BJ (cell line): ENCODE results near the gene FAM131C. TPM values are rescaled to one million over a fixed set of nuclear protein-coding genes. Genes with fewer than 3 reads are reported as not detected.
A peak's percentile ranks its signal among the peaks of the same experiment; 100 is the strongest.

Experiments used
- CTCF ChIA-PET: fragments of 350-600 bp; formaldehyde crosslinking; extraction: SDS; loops from one replicate; lab custom pipeline; 2021; ENCODE audit warnings: antibody characterized with exemption, inconsistent platforms; lab: Yijun Ruan, JAX
- POLR2A ChIA-PET: fragments of 300-600 bp; sonication (Branson Sonifier 250); formaldehyde crosslinking; extraction: SDS; loops from one replicate; lab custom pipeline; 2021; ENCODE audit warnings: antibody characterized with exemption; lab: Charles Lee
- DNase-seq: peaks from one replicate; pipeline ENCODE4 v3.0.0-alpha.2; 2011; ENCODE audit warnings: low read depth
- H3K27me3 ChIP-seq: 2 replicates; pipeline ENCODE4 v1.6.0; 2011; ENCODE audit warnings: low read length; ENCODE audit not compliant: control insufficient read depth, insufficient read depth
- H3K36me3 ChIP-seq: 2 replicates; pipeline ENCODE4 v1.5.1; 2011; ENCODE audit warnings: low read length; ENCODE audit not compliant: control insufficient read depth, insufficient read depth
- H3K4me3 ChIP-seq: 2 replicates; pipeline ENCODE4 v1.5.1; 2011; ENCODE audit warnings: low read depth, mild to moderate bottlenecking, control low read depth, low read length
- polyA plus RNA-seq: library from polyadenylated mRNA; depleted of rRNA; stranded (reverse); fragments of >200 nt; gene quantifications from 2 replicates; pipeline ENCODE4 v1.2.3, GENCODE V29; 2011
- TF ChIP-seq, protein P1 (sequence below): IDR thresholded peaks from 2 replicates; pipeline ENCODE4 v1.5.1; 2011; ENCODE audit warnings: low read depth, mild to moderate bottlenecking, control low read depth, inconsistent platforms, low read length, moderate library complexity; ENCODE audit not compliant: insufficient read depth

FAM131C gene
- polyA plus RNA-seq, 1 experiment, result 0.47 TPM

DNA sequence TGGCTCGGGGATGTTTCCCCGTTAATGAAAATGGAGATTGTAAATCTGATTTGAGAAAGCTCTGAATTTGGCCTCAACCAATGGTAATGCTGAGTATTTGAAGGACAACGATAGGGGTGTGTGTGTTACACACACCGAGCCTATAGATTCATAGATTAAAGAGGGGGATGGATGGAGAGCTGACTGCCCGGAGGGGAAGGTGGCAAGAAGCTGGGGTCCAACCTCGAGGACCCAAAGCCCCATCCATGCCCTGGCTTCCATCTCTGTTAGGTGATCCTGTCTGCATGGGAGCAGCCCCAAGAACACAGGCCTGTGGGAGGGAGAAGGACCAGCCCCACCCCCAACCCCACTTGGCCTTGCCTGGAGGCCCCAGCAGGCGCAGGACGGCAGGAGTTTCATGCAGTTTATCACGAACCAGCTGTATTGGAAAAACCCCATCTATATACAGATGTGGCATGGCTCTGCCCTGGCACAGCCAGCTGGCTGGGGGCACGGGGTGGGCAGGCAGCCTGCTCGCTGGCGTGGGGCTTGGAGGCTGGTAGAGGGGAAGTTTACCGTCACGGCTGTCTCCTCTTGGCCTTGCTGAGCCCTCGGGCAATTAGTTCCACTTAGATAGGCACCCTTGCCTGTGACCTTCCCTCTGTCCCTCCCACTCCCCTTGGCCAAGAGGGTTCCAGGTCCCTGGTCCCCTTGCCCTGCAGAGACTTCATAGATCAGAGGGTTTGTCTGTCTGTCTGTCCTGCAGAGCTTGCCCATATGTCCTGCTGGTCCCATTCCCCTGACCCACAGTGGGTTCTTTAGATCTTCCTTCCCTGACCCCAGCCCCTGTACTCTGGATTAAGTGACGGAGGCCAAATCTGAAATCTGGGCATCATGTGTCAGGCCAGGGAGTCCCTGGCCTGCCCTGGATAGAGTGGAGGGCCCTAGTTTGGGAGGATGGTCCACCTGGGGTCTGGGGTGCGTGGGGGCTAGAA, 58.7 kb downstream of the FAM131C start:
- no peak for DNase-seq

DNA sequence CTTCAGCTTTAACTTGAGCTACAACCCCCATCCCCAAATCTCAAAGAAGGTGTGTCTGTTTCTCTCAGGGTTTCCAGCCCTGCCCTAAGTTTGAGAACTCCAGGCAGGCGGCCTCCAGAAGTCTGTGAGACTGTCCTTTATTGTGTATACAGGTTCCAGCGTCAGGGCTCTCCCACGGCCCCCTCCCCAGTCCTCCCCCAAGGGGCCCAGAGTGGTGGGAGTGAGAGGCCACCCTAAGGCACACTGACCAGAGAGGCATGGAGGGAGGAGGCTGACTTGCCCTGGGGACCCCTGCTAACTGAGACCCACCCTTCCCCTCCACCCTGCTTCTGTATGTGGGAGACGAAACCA, 59.6 kb downstream of the FAM131C start:
- CTCF ChIA-PET, result interaction anchor here (0.9 to 6.5 kb wide), 6 partner anchors 18 to 58 kb away, joined by 3 to 53 read pairs (median 4); no protein-coding TSS in a partner anchor
- no peak for DNase-seq
- Histone ChIP-seq H3K27me3 (no peaks in the 10 kb centered on the region), H3K36me3 (no peaks in the 10 kb centered on the region), H3K4me3 (no peak overlapping the region)
- TF ChIP-seq, protein P1, sequence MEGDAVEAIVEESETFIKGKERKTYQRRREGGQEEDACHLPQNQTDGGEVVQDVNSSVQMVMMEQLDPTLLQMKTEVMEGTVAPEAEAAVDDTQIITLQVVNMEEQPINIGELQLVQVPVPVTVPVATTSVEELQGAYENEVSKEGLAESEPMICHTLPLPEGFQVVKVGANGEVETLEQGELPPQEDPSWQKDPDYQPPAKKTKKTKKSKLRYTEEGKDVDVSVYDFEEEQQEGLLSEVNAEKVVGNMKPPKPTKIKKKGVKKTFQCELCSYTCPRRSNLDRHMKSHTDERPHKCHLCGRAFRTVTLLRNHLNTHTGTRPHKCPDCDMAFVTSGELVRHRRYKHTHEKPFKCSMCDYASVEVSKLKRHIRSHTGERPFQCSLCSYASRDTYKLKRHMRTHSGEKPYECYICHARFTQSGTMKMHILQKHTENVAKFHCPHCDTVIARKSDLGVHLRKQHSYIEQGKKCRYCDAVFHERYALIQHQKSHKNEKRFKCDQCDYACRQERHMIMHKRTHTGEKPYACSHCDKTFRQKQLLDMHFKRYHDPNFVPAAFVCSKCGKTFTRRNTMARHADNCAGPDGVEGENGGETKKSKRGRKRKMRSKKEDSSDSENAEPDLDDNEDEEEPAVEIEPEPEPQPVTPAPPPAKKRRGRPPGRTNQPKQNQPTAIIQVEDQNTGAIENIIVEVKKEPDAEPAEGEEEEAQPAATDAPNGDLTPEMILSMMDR, result no peak
- POLR2A ChIA-PET, result no interaction called here

More for the DNA sequence above, 58.7 kb downstream of the FAM131C start:
- TF ChIP-seq, protein P1, result no peak
- Histone ChIP-seq H3K4me3 (no peak overlapping the region), H3K36me3 (no peaks in the 10 kb centered on the region), H3K27me3 (no peaks in the 10 kb centered on the region)
- ChIA-PET CTCF (interaction anchor here (0.7 to 6.5 kb wide), 4 partner anchors 18 to 216 kb away, joined by 3 to 53 read pairs (median 3); partner anchors contain the start of gene FAM131C), POLR2A (no interaction called here)

DNA sequence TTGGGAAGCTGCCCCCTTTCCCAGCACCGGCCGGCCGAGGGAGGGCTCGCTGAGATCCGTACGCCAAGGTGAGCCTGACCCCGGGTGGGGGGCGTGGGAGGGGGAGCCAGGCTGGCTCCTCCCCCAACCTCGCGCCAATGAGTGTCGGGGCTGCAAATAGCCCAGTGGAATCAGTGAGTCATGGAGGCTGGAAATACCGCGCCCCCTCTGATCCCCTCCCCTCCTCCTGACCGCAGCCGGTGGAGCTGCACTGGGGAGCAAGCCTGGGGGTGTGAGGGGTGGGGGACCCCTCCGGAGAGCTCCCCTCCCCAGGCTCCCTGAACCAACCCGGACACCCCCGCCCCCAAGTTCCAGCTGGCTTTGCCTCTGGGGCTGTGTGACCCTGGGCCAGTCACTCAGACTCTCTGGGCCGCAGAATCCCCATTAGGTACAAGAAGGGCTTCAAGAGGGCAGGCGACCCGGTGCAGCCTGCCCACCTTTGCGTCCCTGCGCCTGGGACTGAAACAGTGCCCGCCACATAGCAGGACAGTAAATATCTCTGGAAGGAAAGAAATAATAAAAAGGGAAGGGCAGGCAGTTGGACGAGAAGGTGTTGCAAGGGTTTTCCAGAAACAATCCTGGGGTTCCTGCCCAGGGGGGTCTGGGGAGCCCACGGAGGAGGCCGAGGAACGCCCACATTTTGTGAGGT, 60.1 kb downstream of the FAM131C start:
- CTCF ChIA-PET, result interaction anchor here (0.9 to 6.5 kb wide), 6 partner anchors 19 to 59 kb away, joined by 3 to 53 read pairs (median 4); no protein-coding TSS in a partner anchor
- Histone ChIP-seq H3K36me3 (no peaks in the 10 kb centered on the region), H3K4me3 (peak overlapping the region; percentile 31), H3K27me3 (no peaks in the 10 kb centered on the region)
- POLR2A ChIA-PET, result no interaction called here
- TF ChIP-seq, protein P1, result 0 out of 2 replicates have a peak, but pooled peaks have one; percentile 4
- no peak for DNase-seq

DNA sequence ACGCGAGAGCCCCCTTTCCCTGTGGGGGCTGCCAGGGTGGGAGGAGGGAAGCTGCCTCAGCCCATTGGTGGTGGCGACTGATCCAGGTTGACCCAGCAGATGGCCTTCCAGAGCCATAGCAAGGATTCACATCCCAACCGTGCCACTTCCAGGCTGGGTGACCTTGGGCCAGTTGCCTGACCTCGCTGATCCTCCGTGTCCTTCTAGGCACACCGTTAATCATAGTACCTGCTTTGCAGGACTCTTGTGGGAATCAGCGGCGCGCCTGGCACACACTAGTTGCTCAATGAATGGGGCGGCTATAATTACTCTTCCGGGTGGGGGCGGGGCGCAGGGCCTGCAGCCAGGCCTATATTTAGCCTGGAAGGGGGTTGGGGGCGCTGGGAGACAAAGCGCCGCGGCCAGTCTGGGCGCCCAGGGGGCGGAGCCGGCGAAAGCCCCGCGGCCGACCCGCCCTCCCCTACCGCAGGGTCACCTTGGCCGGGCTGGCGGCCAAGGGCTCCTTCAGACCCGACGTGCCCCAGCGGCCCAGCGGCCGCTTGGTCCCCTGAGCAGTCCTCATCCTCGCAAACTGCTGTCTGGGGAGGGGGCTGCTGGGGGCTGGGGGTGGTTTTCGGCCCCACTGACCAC, 60.7 kb downstream of the FAM131C start:
- Histone ChIP-seq H3K36me3 (no peaks in the 10 kb centered on the region), H3K4me3 (peak overlapping the region; percentile 31), H3K27me3 (no peaks in the 10 kb centered on the region)
- DNase-seq, result no peak
- TF ChIP-seq, protein P1, result no peak
- ChIA-PET POLR2A (no interaction called here), CTCF (interaction anchor here (0.9 to 7.3 kb wide), 7 partner anchors 18 to 221 kb away, joined by 3 to 66 read pairs (median 5); no protein-coding TSS in a partner anchor)
